Suprapubic skin (tissue), 4 donors: ENCODE measurements around the gene TXNDC11. TPM values are rescaled to one million over a fixed set of nuclear protein-coding genes. Genes with fewer than 3 reads are reported as not detected.

Source experiments
- DNase-seq, 2 donors: peaks; one replicate each; pipeline ENCODE4 v3.0.0-alpha.2; 2019; ENCODE audit warnings: low spot score in 2 of 2
- H3K27ac ChIP-seq: fragments of 200-600 bp; sonication (generic); one replicate; pipeline ENCODE4 v1.5.1; 2019
- H3K27me3 ChIP-seq: fragments of 200-600 bp; sonication (generic); one replicate; pipeline ENCODE4 v1.5.1; 2019
- H3K36me3 ChIP-seq: fragments of 200-600 bp; sonication (generic); one replicate; pipeline ENCODE4 v1.5.1; 2019
- H3K4me1 ChIP-seq: fragments of 200-600 bp; sonication (generic); one replicate; pipeline ENCODE4 v1.5.1; 2019
- H3K4me3 ChIP-seq: fragments of 200-600 bp; sonication (generic); one replicate; pipeline ENCODE4 v1.5.1; 2019; ENCODE audit warnings: mild to moderate bottlenecking
- H3K9me3 ChIP-seq: fragments of 200-600 bp; sonication (generic); one replicate; pipeline ENCODE4 v1.5.1; 2019
- CTCF ChIP-seq, 2 donors: fragments of 200-600 bp in 1 of 2; fragments of 450-650 bp in 1 of 2; sonication (generic) in 1 of 2; IDR thresholded peaks; one replicate each; pipeline ENCODE4 v1.5.1; 2016 to 2019; ENCODE audit warnings: antibody characterized with exemption in 2 of 2, mild to moderate bottlenecking in 1 of 2, moderate library complexity in 1 of 2
- EP300 ChIP-seq: sonication (generic); formaldehyde crosslinking; IDR thresholded peaks from one replicate; pipeline ENCODE4 v1.6.1; 2017; ENCODE audit warnings: antibody characterized with exemption
- POLR2A ChIP-seq, 2 donors: fragments of 450-650 bp; IDR thresholded peaks; one replicate each; pipeline ENCODE4 v1.6.1; 2017; ENCODE audit warnings: antibody characterized with exemption in 2 of 2, mild to moderate bottlenecking in 2 of 2, moderate library complexity in 2 of 2
- POLR2AphosphoS5 ChIP-seq, 3 donors: sonication (generic); formaldehyde crosslinking; IDR thresholded peaks; one replicate each; pipeline ENCODE4 v1.6.1; 2017; ENCODE audit warnings: antibody characterized with exemption in 3 of 3
- WGBS: methylation state at CpG from one replicate; pipeline ENCODE4 v1.1.5; 2018; 5-methylcytosine and 5-hydroxymethylcytosine counted together
- total RNA-seq, 4 donors: library from RNA; depleted of rRNA; stranded (reverse); fragments of >200 nt; gene quantifications; one replicate each; pipeline ENCODE4 v1.1.0, GENCODE V29; 2016

The TXNDC11 gene
- total RNA-seq, 4 donors from 2014 or later: 31.0 to 42.2 (median 35.1) TPM

- H3K27me3 ChIP-seq: no peaks in the 10 kb centered on the region
- 81% methylated on average over 7 of the region's 7 CpGs for WGBS
- no peak for TF ChIP-seq EP300
- no peak for TF ChIP-seq POLR2AphosphoS5 (IDR thresholded peaks at IDR 0.05)
- no peak for TF ChIP-seq CTCF (IDR thresholded peaks at IDR 0.05)
- TF ChIP-seq POLR2A (IDR thresholded peaks at IDR 0.05): no peak
- no peak overlapping the region for H3K27ac ChIP-seq
- H3K9me3 ChIP-seq: no peaks in the 10 kb centered on the region
- H3K4me3 ChIP-seq: no peak overlapping the region
- peaks cover 90% of the 10 kb centered on the region for H3K36me3 ChIP-seq
- no peak for DNase-seq
- no peaks in the 10 kb centered on the region for H3K4me1 ChIP-seq
Observed at GRCh38 chr16:11768849-11769248, 26.2 kb upstream of the TXNDC11 start.

- no peaks in the 10 kb centered on the region for H3K27me3 ChIP-seq
- WGBS: 73% methylated on average over 4 of the region's 4 CpGs
- no peak for DNase-seq
- H3K9me3 ChIP-seq: no peaks in the 10 kb centered on the region
- no peak overlapping the region for H3K27ac ChIP-seq
- peaks cover 85% of the 10 kb centered on the region for H3K36me3 ChIP-seq
- TF ChIP-seq POLR2A (IDR thresholded peaks at IDR 0.05) (no peak), EP300 (no peak), POLR2AphosphoS5 (IDR thresholded peaks at IDR 0.05) (no peak), CTCF (IDR thresholded peaks at IDR 0.05) (no peak)
- H3K4me3 ChIP-seq: no peak overlapping the region
- H3K4me1 ChIP-seq: no peaks in the 10 kb centered on the region
Observed at GRCh38 chr16:11762431-11762830, 19.8 kb upstream of the TXNDC11 start.

GRCh38 chr16:11759997-11760396, 17.3 kb upstream of the TXNDC11 start:
- Histone ChIP-seq H3K36me3 (peaks cover 87% of the 10 kb centered on the region), H3K9me3 (no peaks in the 10 kb centered on the region), H3K4me3 (no peak overlapping the region), H3K27me3 (no peaks in the 10 kb centered on the region), H3K27ac (no peak overlapping the region), H3K4me1 (no peaks in the 10 kb centered on the region)
- WGBS: 92% methylated on average over 4 of the region's 4 CpGs
- DNase-seq: no peak
- TF ChIP-seq CTCF (IDR thresholded peaks at IDR 0.05) (no peak), EP300 (no peak), POLR2A (IDR thresholded peaks at IDR 0.05) (no peak), POLR2AphosphoS5 (IDR thresholded peaks at IDR 0.05) (no peak)

GRCh38 chr16:11759163-11759834, 16.6 kb upstream of the TXNDC11 start:
- DNase-seq: no peak
- H3K4me1 ChIP-seq: no peaks in the 10 kb centered on the region
- H3K4me3 ChIP-seq: no peak overlapping the region
- WGBS: 91% methylated on average over 9 of the region's 9 CpGs
- H3K36me3 ChIP-seq: peaks cover 92% of the 10 kb centered on the region
- no peak overlapping the region for H3K27ac ChIP-seq
- TF ChIP-seq POLR2AphosphoS5 (IDR thresholded peaks at IDR 0.05) (no peak), CTCF (IDR thresholded peaks at IDR 0.05) (no peak), EP300 (no peak), POLR2A (IDR thresholded peaks at IDR 0.05) (no peak)
- no peaks in the 10 kb centered on the region for H3K9me3 ChIP-seq
- H3K27me3 ChIP-seq: no peaks in the 10 kb centered on the region

- 68% methylated on average over 10 of the region's 10 CpGs for WGBS
- Histone ChIP-seq H3K36me3 (peaks cover 94% of the 10 kb centered on the region), H3K4me3 (no peak overlapping the region), H3K9me3 (no peaks in the 10 kb centered on the region), H3K27me3 (no peaks in the 10 kb centered on the region), H3K4me1 (no peaks in the 10 kb centered on the region), H3K27ac (no peak overlapping the region)
- TF ChIP-seq CTCF (IDR thresholded peaks at IDR 0.05) (no peak), POLR2A (IDR thresholded peaks at IDR 0.05) (no peak), EP300 (no peak), POLR2AphosphoS5 (IDR thresholded peaks at IDR 0.05) (no peak)
- no peak for DNase-seq
Observed at GRCh38 chr16:11757671-11758545, 15.3 kb upstream of the TXNDC11 start.
